ENCODE data around the gene EPM2AIP1. TPM values are rescaled to one million over a fixed set of nuclear protein-coding genes. Genes with fewer than 3 reads are reported as not detected.

EPM2AIP1 gene
- total RNA-seq, 1 experiment from 2014 or later, result 8.7 TPM

DNA sequence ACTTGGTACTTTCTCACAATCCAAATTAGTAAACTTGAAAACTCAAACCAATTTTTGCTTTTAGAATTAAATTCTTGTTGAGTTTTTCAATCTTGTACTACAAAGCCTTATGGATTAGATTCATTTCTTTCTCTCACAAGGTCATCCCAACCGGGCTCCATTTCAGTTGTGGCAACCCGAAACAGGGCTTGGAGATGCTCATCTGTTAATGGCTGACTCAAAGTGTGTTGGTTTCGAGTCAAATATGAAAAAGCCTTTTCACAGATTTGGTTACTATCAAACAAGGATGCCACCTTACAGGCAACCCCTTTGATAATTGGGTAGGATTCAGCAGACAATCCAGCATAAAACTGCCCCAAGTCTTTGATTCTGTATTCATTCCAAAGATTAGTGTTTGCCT lies 1.8 kb downstream of the EPM2AIP1 start:
- Histone ChIP-seq H3K4me3 (replicated peaks in 1 of 2; ENCODE audit: low read depth in 1 of 2, low read length in 2 of 2) (no peak overlapping the region), H3K36me3 (ENCODE audit: control insufficient read depth in 1 of 2, insufficient read depth in 2 of 2, low read length in 2 of 2) (peaks cover 3 to 10% of the 10 kb centered on the region in 2 experiments; a peak in 2 of 4 replicates), H3K9me2 (ENCODE audit: insufficient read depth) (no peaks in the 10 kb centered on the region), H3K27me3 (ENCODE audit: insufficient read depth, low read length) (no peaks in the 10 kb centered on the region), H3K9ac (ENCODE audit: low read length) (no peak overlapping the region), H3K9me3 (ENCODE audit: control insufficient read depth in 1 of 2, insufficient read depth in 1 of 2, low read depth in 1 of 2, low read length in 2 of 2) (no peaks in the 10 kb centered on the region), H3K4me1 (ENCODE audit: control insufficient read depth in 1 of 2, insufficient read depth in 2 of 2, low read length in 2 of 2) (peaks cover 4 to 21% of the 10 kb centered on the region in 2 experiments; a peak in 2 of 4 replicates), H3K27ac (ENCODE audit: low read depth, low read length) (no peak overlapping the region), H3K4me2 (ENCODE audit: low read length) (no peak overlapping the region; the same call in 1 of the 2 replicates), H3K79me2 (ENCODE audit: insufficient read depth, low read length) (peaks cover 48% of the 10 kb centered on the region), H2AFZ (ENCODE audit: low read depth, low read length, poor library complexity, severe bottlenecking) (no peak overlapping the region), H4K20me1 (ENCODE audit: insufficient read depth) (no peaks in the 10 kb centered on the region)
- ChIA-PET POLR2A (no interaction called here), CTCF (interaction anchor here (2.2 kb wide), 1 partner anchor 33 kb away, joined by 14 read pairs; no protein-coding TSS in a partner anchor), RAD21 (ENCODE audit: low non-redundant PET in 1 of 2, low total read pairs in 2 of 2, uncharacterized antibody in 2 of 2, unreplicated experiment in 2 of 2) (no interaction called here)
- intact Hi-C loops (cut with micrococcal nuclease), result loop anchor here (10.0 kb wide), 1 partner anchor 224 kb away; no protein-coding TSS in a partner anchor
- ATAC-seq, result no peak
- BruUV-seq (replicated peaks), result no TSS peak
- TF ChIP-seq CTCF (IDR thresholded peaks at IDR 0.05 in 2 of 3, conservative IDR thresholded peaks at IDR 0.05 in 1 of 3; ENCODE audit: borderline replicate concordance in 1 of 3, insufficient read depth in 1 of 3, low read depth in 2 of 3, low read length in 2 of 3) (no peak), SP1 (IDR thresholded peaks at IDR 0.05; ENCODE audit: low read depth) (no peak), MAX (IDR thresholded peaks at IDR 0.05) (no peak), ZNF274 (IDR thresholded peaks at IDR 0.05; ENCODE audit: low read depth, low read length) (no peak), RAD21 (IDR thresholded peaks at IDR 0.05; ENCODE audit: low read depth) (no peak), YY1 (IDR thresholded peaks at IDR 0.05; ENCODE audit: extremely low read depth, insufficient replicate concordance, low read depth, low read length) (no peak), FOSL1 (IDR thresholded peaks at IDR 0.05; ENCODE audit: low read depth) (no peak), POLR2A (IDR thresholded peaks at IDR 0.05; ENCODE audit: borderline replicate concordance, extremely low read depth, insufficient read depth, insufficient read length) (no peak), SRF (IDR thresholded peaks at IDR 0.05; ENCODE audit: low read depth) (no peak), ZFX (IDR thresholded peaks at IDR 0.05) (no peak), ELF1 (IDR thresholded peaks at IDR 0.05; ENCODE audit: borderline replicate concordance, low read depth) (no peak), ATF3 (IDR thresholded peaks at IDR 0.05) (no peak), ZBTB33 (IDR thresholded peaks at IDR 0.05; ENCODE audit: extremely low read depth, insufficient replicate concordance, low read length) (no peak)
- no peak for DNase-seq (ENCODE audit: low read depth, low spot score)
